Erythroblast (primary cell): ENCODE results near the gene SLC12A5.

Experiments
- GATA1 ChIP-seq: IDR thresholded peaks from 2 replicates; pipeline ENCODE4 v1.6.1; 2011; ENCODE audit warnings: low read depth, mild to moderate bottlenecking, control low read depth, low read length, moderate library complexity
- POLR2A ChIP-seq: IDR thresholded peaks from 2 replicates; pipeline ENCODE4 v1.6.1; 2011; ENCODE audit warnings: mild to moderate bottlenecking, low read length

- no peak for TF ChIP-seq POLR2A
- TF ChIP-seq GATA1 = no peak
These were observed 70.7 kb downstream of the SLC12A5 start for GRCh38 chr20:46099491-46100287.
